Ovary (tissue), 9 donors: ENCODE results near the gene RYR2. TPM values are rescaled to one million over a fixed set of nuclear protein-coding genes. Genes with fewer than 3 reads are reported as not detected.

Experiments used
- DNase-seq, 5 donors: peaks; one replicate each; pipeline ENCODE4 v3.0.0-alpha.2; 2019 to 2020
- H3K27ac ChIP-seq, 2 donors: fragments of 200-600 bp; one replicate each; pipeline versions ENCODE4 v1.5.1 to v1.8.0; 2019 to 2022
- H3K27me3 ChIP-seq: fragments of 200-600 bp; one replicate; pipeline ENCODE4 v1.8.0; 2022
- H3K36me3 ChIP-seq: fragments of 200-600 bp; sonication (generic); one replicate; pipeline ENCODE4 v1.5.1; 2019
- H3K4me1 ChIP-seq: one replicate; pipeline ENCODE4 v1.8.1; 2013; ENCODE audit warnings: mild to moderate bottlenecking, moderate library complexity; ENCODE audit not compliant: insufficient read depth
- H3K4me3 ChIP-seq: fragments of 200-600 bp; sonication (generic); one replicate; pipeline ENCODE4 v1.5.1; 2017
- H3K9me3 ChIP-seq, 2 donors: fragments of 200-600 bp in 1 of 2; sonication (generic) in 1 of 2; one replicate each; pipeline versions ENCODE4 v1.5.1 to v1.8.1; 2013 to 2019; ENCODE audit warnings: mild to moderate bottlenecking in 1 of 2, moderate library complexity in 1 of 2
- CTCF ChIP-seq, 3 donors: fragments of 450-650 bp in 2 of 3; fragments of 200-600 bp in 1 of 3; IDR thresholded peaks; one replicate each; pipeline versions ENCODE4 v1.5.1 to v1.8.0; 2016 to 2022; ENCODE audit warnings: antibody characterized with exemption in 3 of 3, mild to moderate bottlenecking in 1 of 3
- EP300 ChIP-seq: sonication (generic); formaldehyde crosslinking; IDR thresholded peaks from one replicate; pipeline ENCODE4 v1.6.1; 2017; ENCODE audit warnings: antibody characterized with exemption
- POLR2A ChIP-seq: fragments of 450-650 bp; IDR thresholded peaks from one replicate; pipeline ENCODE4 v1.6.1; 2017; ENCODE audit warnings: antibody characterized with exemption, mild to moderate bottlenecking, moderate library complexity
- whole genome bisulfite sequencing, 3 donors: extraction: QIAGEN DNeasy Blood & Tissue Kit in 1 of 3; methylation state at CpG; one replicate each; pipeline versions ENCODE4 v1.1.5 to v1.1.7; 2013 to 2017; 5-methylcytosine and 5-hydroxymethylcytosine counted together
- intact Hi-C, 4 donors: fragments of 100-400 bp; cut with DNase I; formaldehyde crosslinking; loops; one replicate each; pipeline versions ENCODE4 v1.11.0 to v1.15.1; 2022 to 2023
- polyA plus RNA-seq, 2 donors: library from polyadenylated mRNA; stranded (reverse); fragments of 200-250 nt in 1 of 2; fragments of 350-450 nt in 1 of 2; fragmentation: Illumina TruSeq in 1 of 2; extraction: RNeasy Lipid Tissue Mini Kit (QIAGEN cat#74804) in 1 of 2; gene quantifications; one replicate each; pipeline ENCODE4 v1.2.3, GENCODE V29; 2013 to 2014
- total RNA-seq, 7 donors: library from RNA; depleted of rRNA in 2 of 7; stranded (reverse); fragments of >200 nt in 2 of 7; fragmentation: NEBNext Ultra II Directional in 3 of 7; extraction: Animal tissue kit (Norgen Biotek cat#: 25700) in 3 of 7; gene quantifications; one replicate each; pipeline versions ENCODE4 v1.1.0 to v1.2.4, GENCODE V29; 2016 to 2023
- donor health status: DM: no; HTN: no; CAD: no; lungs with moderate emphysema.
- donor health status: DM: no; HTN: no; CAD: no.
- donor health status: Bipolar disorder and iron deficiency.
- donor health status: DM: yes; HTN: yes; CAD: no.
- donor health status: DM: no; HTN: no; CAD: no.
- donor health status: DM: yes; HTN: yes; CAD: no.

Gene RYR2
- total and polyA plus RNA-seq, 9 donors, result 3.0 to 13.8 (median 5.4) TPM

GRCh38 chr1:237012361-237012760 lies 29.6 kb upstream of the RYR2 start:
- no peaks in the 10 kb centered on the region for H3K4me1 ChIP-seq
- no peak overlapping the region for H3K4me3 ChIP-seq
- intact Hi-C loops, result no loop called here
- H3K27ac ChIP-seq, result no peak overlapping the region
- no peak for DNase-seq
- WGBS, 3 donors, result 84 to 88% (median 87%) methylated on average over 5 of the region's 5 CpGs
- TF ChIP-seq EP300, result no peak
- no peak for TF ChIP-seq POLR2A
- TF ChIP-seq CTCF (IDR thresholded peaks at IDR 0.05), result no peak
- H3K9me3 ChIP-seq, result no peaks in the 10 kb centered on the region
- H3K36me3 ChIP-seq, result no peaks in the 10 kb centered on the region
- H3K27me3 ChIP-seq, result no peaks in the 10 kb centered on the region

- H3K9me3 ChIP-seq, result no peaks in the 10 kb centered on the region
- H3K27ac ChIP-seq, result no peak overlapping the region
- no peaks in the 10 kb centered on the region for H3K36me3 ChIP-seq
- no peaks in the 10 kb centered on the region for H3K27me3 ChIP-seq
- intact Hi-C loops, result no loop called here
- 35 to 45% (median 39%) methylated on average over 15 of the region's 15 CpGs for WGBS, 3 donors
- no peaks in the 10 kb centered on the region for H3K4me1 ChIP-seq
- no peak overlapping the region for H3K4me3 ChIP-seq
- TF ChIP-seq EP300 (no peak), CTCF (IDR thresholded peaks at IDR 0.05) (no peak), POLR2A (no peak)
- DNase-seq, result peak in 4 of 5 donors; percentile 19 to 39 (median 28)
These were observed 29.1 kb upstream of the RYR2 start for GRCh38 chr1:237012788-237013383.

- H3K27ac ChIP-seq, result no peak overlapping the region
- DNase-seq, result no peak
- WGBS, 3 donors, result 79 to 85% (median 82%) methylated on average over 5 of the region's 5 CpGs
- H3K27me3 ChIP-seq, result no peaks in the 10 kb centered on the region
- H3K4me3 ChIP-seq, result no peak overlapping the region
- intact Hi-C loops, result no loop called here
- H3K9me3 ChIP-seq, result no peaks in the 10 kb centered on the region
- H3K36me3 ChIP-seq, result no peaks in the 10 kb centered on the region
- H3K4me1 ChIP-seq, result no peaks in the 10 kb centered on the region
- TF ChIP-seq EP300 (no peak), CTCF (IDR thresholded peaks at IDR 0.05) (no peak), POLR2A (no peak)
These were observed 28.4 kb upstream of the RYR2 start for GRCh38 chr1:237013608-237014007.

GRCh38 chr1:237016626-237017025 lies 25.4 kb upstream of the RYR2 start:
- intact Hi-C loops, result no loop called here
- Histone ChIP-seq H3K27me3 (no peaks in the 10 kb centered on the region), H3K27ac (no peak overlapping the region), H3K36me3 (no peaks in the 10 kb centered on the region), H3K9me3 (no peaks in the 10 kb centered on the region), H3K4me3 (no peak overlapping the region), H3K4me1 (no peaks in the 10 kb centered on the region)
- 68 to 81% (median 76%) methylated on average over 1 of the region's 1 CpG for WGBS, 3 donors
- TF ChIP-seq EP300 (no peak), CTCF (IDR thresholded peaks at IDR 0.05) (no peak), POLR2A (no peak)
- no peak for DNase-seq
